ENCODE results near the gene OTP.
"Not testable (repeated sequence)": the region's sequence is repeated elsewhere in the genome, so short reads cannot be mapped to it uniquely, and the experiment has no call there.

Gene OTP

GRCh38 chr5:77599679-77600078 is 38.8 kb downstream of the OTP start:
- no peak for DNase-seq

GRCh38 chr5:77590347-77590746 is 48.2 kb downstream of the OTP start:
- no peak for DNase-seq

DNA sequence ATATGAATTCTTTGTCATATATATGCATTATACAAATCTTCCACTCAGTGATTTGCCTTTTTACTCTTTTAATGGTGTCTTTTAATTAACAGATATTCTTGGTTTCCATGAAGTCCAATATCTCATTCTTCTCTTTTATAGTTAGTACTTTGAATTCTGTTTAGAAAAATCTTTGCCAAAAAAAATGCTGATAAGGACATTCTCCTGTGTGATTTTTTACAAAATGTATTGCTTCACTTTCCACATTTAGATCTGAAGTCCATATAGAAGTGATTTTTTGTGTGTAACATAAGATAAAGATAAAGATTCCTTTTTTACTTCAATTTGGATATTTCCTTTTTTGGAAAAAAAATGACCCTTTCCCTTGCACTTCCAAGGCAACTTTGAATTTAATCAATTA is 50.3 kb downstream of the OTP start:
- DNase-seq = no peak

DNA sequence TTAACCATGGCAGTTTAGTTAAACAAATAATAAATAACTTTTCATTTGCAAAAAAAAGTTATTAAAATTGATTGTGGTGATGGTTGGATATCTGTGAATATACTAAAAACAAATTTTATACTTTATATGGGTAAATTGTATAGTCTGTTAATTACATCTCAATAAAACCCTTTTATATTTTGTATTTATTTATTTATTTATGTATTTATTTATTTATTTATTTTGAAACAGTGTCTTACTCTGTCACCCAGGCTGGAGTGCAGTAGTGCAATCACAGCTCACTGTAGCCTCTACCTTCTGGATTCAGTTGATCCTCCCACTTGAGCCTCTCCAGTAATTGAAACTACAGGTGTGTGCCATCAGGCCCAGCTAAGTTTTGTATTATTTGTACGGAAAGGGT is 52.4 kb downstream of the OTP start:
- no peak for DNase-seq

- DNase-seq = not testable (repeated sequence)
Measured at GRCh38 chr5:77582143-77582542, 56.4 kb downstream of the OTP start.
